ENCODE measurements around the gene TARS3.

TARS3 gene

GRCh38 chr15:101697488-101697887, 26.8 kb downstream of the TARS3 start:
- H3K27ac ChIP-seq, result no peak overlapping the region
- no peak for TF ChIP-seq CTCF (conservative IDR thresholded peaks at IDR 0.05)
- no peak for TF ChIP-seq ZFX (IDR thresholded peaks at IDR 0.05)

- no peak for TF ChIP-seq CTCF (conservative IDR thresholded peaks at IDR 0.05)
These were observed 27.4 kb downstream of the TARS3 start for GRCh38 chr15:101696829-101697228.

GRCh38 chr15:101694261-101694660, 30.0 kb downstream of the TARS3 start:
- no peak overlapping the region for H3K27ac ChIP-seq
- no peak for TF ChIP-seq ZFX (IDR thresholded peaks at IDR 0.05)
- peak; percentile 19 for TF ChIP-seq CTCF (conservative IDR thresholded peaks at IDR 0.05)

More at GRCh38 chr15:101696829-101697228, 27.4 kb downstream of the TARS3 start:
- H3K27ac ChIP-seq, result no peak overlapping the region

- no peak overlapping the region for H3K27ac ChIP-seq
- no peak for TF ChIP-seq CTCF (conservative IDR thresholded peaks at IDR 0.05)
- no peak for TF ChIP-seq ZFX (IDR thresholded peaks at IDR 0.05)
These were observed 31.3 kb downstream of the TARS3 start for GRCh38 chr15:101692801-101693598.

GRCh38 chr15:101689901-101690300, 34.4 kb downstream of the TARS3 start:
- H3K27ac ChIP-seq, result no peak overlapping the region
- TF ChIP-seq CTCF (conservative IDR thresholded peaks at IDR 0.05) (no peak), ZFX (IDR thresholded peaks at IDR 0.05) (no peak)

GRCh38 chr15:101686718-101687117, 37.6 kb downstream of the TARS3 start:
- no peak overlapping the region for H3K27ac ChIP-seq
- no peak for TF ChIP-seq CTCF (conservative IDR thresholded peaks at IDR 0.05)
- no peak for TF ChIP-seq ZFX (IDR thresholded peaks at IDR 0.05)

- TF ChIP-seq ZFX (IDR thresholded peaks at IDR 0.05) (no peak), CTCF (conservative IDR thresholded peaks at IDR 0.05) (no peak)
- H3K27ac ChIP-seq, result no peak overlapping the region
These were observed 39.4 kb downstream of the TARS3 start for GRCh38 chr15:101684877-101685276.

All from C4-2B (cell line).